OCI-LY7 (cell line): ENCODE results near the gene FAM110D. TPM values are rescaled to one million over a fixed set of nuclear protein-coding genes. Genes with fewer than 3 reads are reported as not detected.

Experiments
- BruUV-seq: library from RNA; stranded (reverse); fragments of 400-500 nt; replicated peaks from 2 replicates; lab custom pipeline; 2021; lab: Mats Ljungman, UMichigan
- CTCF ChIA-PET: fragments of 300-600 bp; sonication (Branson Sonifier 250); formaldehyde crosslinking; loops from one replicate; lab custom pipeline; 2022; ENCODE audit warnings: antibody characterized with exemption; ENCODE audit not compliant: unreplicated experiment; lab: Charles Lee
- POLR2A ChIA-PET: fragments of 300-600 bp; sonication (Branson Sonifier 250); formaldehyde crosslinking; loops from one replicate; lab custom pipeline; 2022; ENCODE audit warnings: antibody characterized with exemption; lab: Charles Lee
- DNase-seq: peaks from one replicate; pipeline ENCODE4 v3.0.0-alpha.2; 2015; ENCODE audit warnings: low spot score
- H2AFZ ChIP-seq: fragments of 200-600 bp; sonication (generic), shearing (Covaris generic); 2 replicates; pipeline ENCODE4 v1.6.1; 2014; ENCODE audit warnings: mild to moderate bottlenecking, antibody characterized with exemption, low read length, moderate library complexity
- H3K27ac ChIP-seq: fragments of 200-600 bp; sonication (generic); 2 replicates; pipeline ENCODE4 v1.5.1; 2014; ENCODE audit warnings: mixed run types, low read depth, mild to moderate bottlenecking, moderate library complexity, low read length, inconsistent platforms; ENCODE audit not compliant: poor library complexity, severe bottlenecking
- H3K36me3 ChIP-seq: fragments of 200-600 bp; sonication (generic); 2 replicates; pipeline ENCODE4 v1.6.1; 2014; ENCODE audit warnings: mild to moderate bottlenecking, antibody characterized with exemption, low read length, moderate library complexity, mixed read lengths; ENCODE audit not compliant: insufficient read depth
- H3K4me1 ChIP-seq: fragments of 200-600 bp; sonication (generic); 2 replicates; pipeline ENCODE4 v1.5.1; 2014; ENCODE audit warnings: mild to moderate bottlenecking, low read length; ENCODE audit not compliant: insufficient read depth, poor library complexity, severe bottlenecking
- H3K4me2 ChIP-seq: fragments of 200-600 bp; sonication (generic); 2 replicates; pipeline ENCODE4 v1.6.1; 2014; ENCODE audit warnings: mild to moderate bottlenecking, low read length
- H3K4me3 ChIP-seq: fragments of 200-600 bp; sonication (generic); 2 replicates; pipeline ENCODE4 v1.5.1; 2014; ENCODE audit warnings: mild to moderate bottlenecking, low read depth, low read length; ENCODE audit not compliant: poor library complexity, severe bottlenecking
- H3K79me2 ChIP-seq: fragments of 200-600 bp; sonication (generic); 2 replicates; pipeline ENCODE4 v1.6.1; 2016; ENCODE audit warnings: low read depth, mild to moderate bottlenecking, low read length, moderate library complexity, mixed read lengths; ENCODE audit not compliant: insufficient read depth
- H3K9me2 ChIP-seq: fragments of 200-600 bp; sonication (generic); 2 replicates; pipeline ENCODE4 v1.6.1; 2016; ENCODE audit warnings: mild to moderate bottlenecking, low read length, mixed read lengths; ENCODE audit not compliant: insufficient read depth
- H3K9me3 ChIP-seq: fragments of 200-600 bp; sonication (generic); 2 replicates; pipeline ENCODE4 v1.6.1; 2014; ENCODE audit warnings: mild to moderate bottlenecking, mixed run types, low read length, mixed read lengths
- H4K20me1 ChIP-seq: fragments of 200-600 bp; sonication (generic); 2 replicates; pipeline ENCODE4 v1.6.1; 2014; ENCODE audit warnings: mild to moderate bottlenecking, antibody characterized with exemption, low read length, moderate library complexity, mixed read lengths; ENCODE audit not compliant: insufficient read depth
- CTCF ChIP-seq: fragments of 200-600 bp; sonication (generic); conservative IDR thresholded peaks from 2 replicates; pipeline ENCODE4 v1.5.1; 2014; ENCODE audit warnings: mild to moderate bottlenecking, antibody characterized with exemption, low read length, moderate library complexity, mixed read lengths
- EZH2phosphoT487 ChIP-seq: fragments of 200-600 bp; sonication (generic); IDR thresholded peaks from 2 replicates; pipeline ENCODE4 v1.6.1; 2018; ENCODE audit warnings: low read depth, borderline replicate concordance, mild to moderate bottlenecking, mixed run types, antibody characterized with exemption, low read length, moderate library complexity, mixed read lengths
- intact Hi-C: fragments of 100-400 bp; cut with micrococcal nuclease; formaldehyde crosslinking; loops from one replicate; pipeline ENCODE4 v1.10.0; 2022; ENCODE audit not compliant: unreplicated experiment
- total RNA-seq, 2 experiments: library from RNA; depleted of rRNA in 1 of 2; stranded (reverse); fragments of >200 nt in 1 of 2; shearing (Covaris generic) in 1 of 2; gene quantifications; 2 replicates each; pipeline ENCODE4 v1.2.3, GENCODE V29; 2014 to 2022

The FAM110D gene
- total RNA-seq, 2 experiments from 2014 or later, result 0.11 TPM; not detected in 1

- ChIA-PET POLR2A (interaction anchor here (0.7 kb wide), 2 partner anchors 65 to 650 kb away, joined by 3 to 5 read pairs; no protein-coding TSS in a partner anchor), CTCF (no interaction called here)
- DNase-seq, result no peak
- intact Hi-C loops, result no loop called here
- no peak for TF ChIP-seq CTCF
- no peak for TF ChIP-seq EZH2phosphoT487
- no peak overlapping the region for H3K4me2 ChIP-seq
- H3K9me3 ChIP-seq, result no peaks in the 10 kb centered on the region
- H2AFZ ChIP-seq, result no peak overlapping the region
- no peak overlapping the region for H3K27ac ChIP-seq
- no peaks in the 10 kb centered on the region for H3K9me2 ChIP-seq
- H4K20me1 ChIP-seq, result no peaks in the 10 kb centered on the region
- H3K36me3 ChIP-seq, result no peaks in the 10 kb centered on the region
- H3K79me2 ChIP-seq, result peaks cover 2% of the 10 kb centered on the region; the same call in 1 of the 2 replicates
- no peak overlapping the region for H3K4me3 ChIP-seq
- no TSS peak for BruUV-seq
- H3K4me1 ChIP-seq, result peaks cover 21% of the 10 kb centered on the region
Measured at GRCh38 chr1:26130695-26131094, 28.2 kb upstream of the FAM110D start.

- peaks cover 5% of the 10 kb centered on the region for H3K4me1 ChIP-seq
- H3K4me2 ChIP-seq, result no peak overlapping the region
- ChIA-PET POLR2A (no interaction called here), CTCF (no interaction called here)
- no peak overlapping the region for H3K27ac ChIP-seq
- no peaks in the 10 kb centered on the region for H3K9me2 ChIP-seq
- H2AFZ ChIP-seq, result no peak overlapping the region
- H3K9me3 ChIP-seq, result no peaks in the 10 kb centered on the region
- BruUV-seq, result no TSS peak
- no peaks in the 10 kb centered on the region for H3K79me2 ChIP-seq
- intact Hi-C loops, result no loop called here
- H4K20me1 ChIP-seq, result no peaks in the 10 kb centered on the region
- TF ChIP-seq EZH2phosphoT487 (no peak), CTCF (no peak)
- no peak for DNase-seq
- no peaks in the 10 kb centered on the region for H3K36me3 ChIP-seq
- no peak overlapping the region for H3K4me3 ChIP-seq
Measured at GRCh38 chr1:26132128-26132833, 26.6 kb upstream of the FAM110D start.

GRCh38 chr1:26132834-26133167 lies 26.1 kb upstream of the FAM110D start:
- H3K9me2 ChIP-seq, result no peaks in the 10 kb centered on the region
- ChIA-PET POLR2A (no interaction called here), CTCF (no interaction called here)
- H3K27ac ChIP-seq, result no peak overlapping the region
- no peaks in the 10 kb centered on the region for H3K9me3 ChIP-seq
- H3K4me3 ChIP-seq, result no peak overlapping the region
- no peaks in the 10 kb centered on the region for H4K20me1 ChIP-seq
- intact Hi-C loops, result no loop called here
- no peak overlapping the region for H3K4me2 ChIP-seq
- no peak for TF ChIP-seq EZH2phosphoT487
- no peak for TF ChIP-seq CTCF
- DNase-seq, result no peak
- H2AFZ ChIP-seq, result no peak overlapping the region
- no TSS peak for BruUV-seq
- no peaks in the 10 kb centered on the region for H3K36me3 ChIP-seq
- H3K4me1 ChIP-seq, result peaks cover under 1% of the 10 kb centered on the region
- no peaks in the 10 kb centered on the region for H3K79me2 ChIP-seq
